Suprapubic skin (tissue), 4 donors: ENCODE data around the gene SCN5A. TPM values are rescaled to one million over a fixed set of nuclear protein-coding genes. Genes with fewer than 3 reads are reported as not detected.
A peak's percentile ranks its signal among the peaks of the same experiment; 100 is the strongest.

ENCODE experiments used
- DNase-seq, 2 donors: peaks; one replicate each; pipeline ENCODE4 v3.0.0-alpha.2; 2019; ENCODE audit warnings: low spot score in 2 of 2
- H3K27ac ChIP-seq: fragments of 200-600 bp; sonication (generic); one replicate; pipeline ENCODE4 v1.5.1; 2019
- H3K27me3 ChIP-seq: fragments of 200-600 bp; sonication (generic); one replicate; pipeline ENCODE4 v1.5.1; 2019
- H3K36me3 ChIP-seq: fragments of 200-600 bp; sonication (generic); one replicate; pipeline ENCODE4 v1.5.1; 2019
- H3K4me1 ChIP-seq: fragments of 200-600 bp; sonication (generic); one replicate; pipeline ENCODE4 v1.5.1; 2019
- H3K4me3 ChIP-seq: fragments of 200-600 bp; sonication (generic); one replicate; pipeline ENCODE4 v1.5.1; 2019; ENCODE audit warnings: mild to moderate bottlenecking
- H3K9me3 ChIP-seq: fragments of 200-600 bp; sonication (generic); one replicate; pipeline ENCODE4 v1.5.1; 2019
- CTCF ChIP-seq, 2 donors: fragments of 200-600 bp in 1 of 2; fragments of 450-650 bp in 1 of 2; sonication (generic) in 1 of 2; IDR thresholded peaks; one replicate each; pipeline ENCODE4 v1.5.1; 2016 to 2019; ENCODE audit warnings: antibody characterized with exemption in 2 of 2, mild to moderate bottlenecking in 1 of 2, moderate library complexity in 1 of 2
- EP300 ChIP-seq: sonication (generic); formaldehyde crosslinking; IDR thresholded peaks from one replicate; pipeline ENCODE4 v1.6.1; 2017; ENCODE audit warnings: antibody characterized with exemption
- POLR2A ChIP-seq, 2 donors: fragments of 450-650 bp; IDR thresholded peaks; one replicate each; pipeline ENCODE4 v1.6.1; 2017; ENCODE audit warnings: antibody characterized with exemption in 2 of 2, mild to moderate bottlenecking in 2 of 2, moderate library complexity in 2 of 2
- POLR2AphosphoS5 ChIP-seq, 3 donors: sonication (generic); formaldehyde crosslinking; IDR thresholded peaks; one replicate each; pipeline ENCODE4 v1.6.1; 2017; ENCODE audit warnings: antibody characterized with exemption in 3 of 3
- WGBS: methylation state at CpG from one replicate; pipeline ENCODE4 v1.1.5; 2018; 5-methylcytosine and 5-hydroxymethylcytosine counted together
- total RNA-seq, 4 donors: library from RNA; depleted of rRNA; stranded (reverse); fragments of >200 nt; gene quantifications; one replicate each; pipeline ENCODE4 v1.1.0, GENCODE V29; 2016

The SCN5A gene
- total RNA-seq, 4 donors from 2014 or later, result 0.15 to 1.1 (median 1.0) TPM; not detected in 1

DNA sequence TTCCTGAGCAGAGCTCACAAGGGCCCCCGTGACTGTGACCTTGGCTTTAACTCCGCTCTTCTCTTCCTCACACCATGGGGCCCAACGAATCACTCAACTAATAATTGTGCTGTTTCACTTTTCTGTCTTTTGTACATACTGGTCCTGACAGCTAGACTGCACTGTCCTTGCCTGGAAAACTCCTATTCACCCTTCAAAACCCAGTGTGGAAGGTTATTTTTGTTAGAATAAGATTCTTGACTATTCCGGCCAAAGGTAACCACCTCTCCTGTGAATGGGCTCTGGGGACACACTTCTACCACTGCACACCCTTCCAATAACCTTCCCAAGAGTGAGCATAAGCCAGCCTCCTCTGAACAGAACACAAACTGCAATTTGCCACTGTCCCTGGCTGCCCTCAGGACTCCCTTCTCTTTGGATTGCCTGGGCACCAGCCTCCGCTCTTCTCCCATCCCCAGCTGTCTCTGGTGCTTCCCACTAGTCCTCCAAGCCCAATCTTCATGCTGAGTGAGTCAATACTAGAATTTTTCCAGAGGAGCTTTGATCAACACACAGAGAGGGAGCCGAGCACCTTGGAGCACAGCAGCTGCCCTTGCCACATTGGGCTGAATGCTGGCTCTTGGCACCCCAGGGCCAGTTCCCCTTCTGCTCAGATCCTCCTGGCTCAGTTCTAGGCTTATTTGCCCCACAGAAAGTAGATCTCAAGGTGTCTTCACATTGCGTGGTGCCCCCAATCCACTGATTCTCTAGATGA lies 2.1 kb downstream of the SCN5A start:
- no peak overlapping the region for H3K27ac ChIP-seq
- H3K27me3 ChIP-seq, result peaks cover 59% of the 10 kb centered on the region
- WGBS, result 91% methylated on average over 7 of the region's 7 CpGs
- TF ChIP-seq CTCF (IDR thresholded peaks at IDR 0.05) (no peak), POLR2A (IDR thresholded peaks at IDR 0.05) (no peak), EP300 (no peak), POLR2AphosphoS5 (IDR thresholded peaks at IDR 0.05) (no peak)
- DNase-seq, result no peak
- peaks cover 20% of the 10 kb centered on the region for H3K4me1 ChIP-seq
- H3K36me3 ChIP-seq, result no peaks in the 10 kb centered on the region
- no peaks in the 10 kb centered on the region for H3K9me3 ChIP-seq
- no peak overlapping the region for H3K4me3 ChIP-seq

GRCh38 chr3:38646630-38647029 lies 2.9 kb downstream of the SCN5A start:
- no peak overlapping the region for H3K27ac ChIP-seq
- WGBS, result 76% methylated on average over 3 of the region's 3 CpGs
- TF ChIP-seq CTCF (IDR thresholded peaks at IDR 0.05) (no peak), POLR2AphosphoS5 (IDR thresholded peaks at IDR 0.05) (no peak), EP300 (no peak), POLR2A (IDR thresholded peaks at IDR 0.05) (no peak)
- no peaks in the 10 kb centered on the region for H3K9me3 ChIP-seq
- peaks cover 61% of the 10 kb centered on the region for H3K27me3 ChIP-seq
- no peaks in the 10 kb centered on the region for H3K36me3 ChIP-seq
- no peak overlapping the region for H3K4me3 ChIP-seq
- peak in 1 of 2 donors; percentile 52 for DNase-seq
- H3K4me1 ChIP-seq, result peaks cover 20% of the 10 kb centered on the region

GRCh38 chr3:38646062-38646461 lies 3.4 kb downstream of the SCN5A start:
- peak in 1 of 2 donors; percentile 45 for DNase-seq
- WGBS, result 89% methylated on average over 4 of the region's 4 CpGs
- no peak overlapping the region for H3K4me3 ChIP-seq
- no peak overlapping the region for H3K27ac ChIP-seq
- H3K36me3 ChIP-seq, result no peaks in the 10 kb centered on the region
- no peaks in the 10 kb centered on the region for H3K9me3 ChIP-seq
- peaks cover 61% of the 10 kb centered on the region for H3K27me3 ChIP-seq
- TF ChIP-seq CTCF (IDR thresholded peaks at IDR 0.05) (no peak), POLR2AphosphoS5 (IDR thresholded peaks at IDR 0.05) (no peak), POLR2A (IDR thresholded peaks at IDR 0.05) (no peak), EP300 (no peak)
- H3K4me1 ChIP-seq, result peaks cover 17% of the 10 kb centered on the region

GRCh38 chr3:38645601-38646000 lies 3.9 kb downstream of the SCN5A start:
- TF ChIP-seq EP300 (no peak), POLR2A (IDR thresholded peaks at IDR 0.05) (no peak), POLR2AphosphoS5 (IDR thresholded peaks at IDR 0.05) (no peak), CTCF (IDR thresholded peaks at IDR 0.05) (no peak)
- H3K27me3 ChIP-seq, result peaks cover 59% of the 10 kb centered on the region
- WGBS, result 76% methylated on average over 8 of the region's 8 CpGs
- H3K9me3 ChIP-seq, result no peaks in the 10 kb centered on the region
- peak in 1 of 2 donors; percentile 48 for DNase-seq
- no peaks in the 10 kb centered on the region for H3K36me3 ChIP-seq
- H3K4me3 ChIP-seq, result no peak overlapping the region
- H3K4me1 ChIP-seq, result peaks cover 14% of the 10 kb centered on the region
- H3K27ac ChIP-seq, result no peak overlapping the region

DNA sequence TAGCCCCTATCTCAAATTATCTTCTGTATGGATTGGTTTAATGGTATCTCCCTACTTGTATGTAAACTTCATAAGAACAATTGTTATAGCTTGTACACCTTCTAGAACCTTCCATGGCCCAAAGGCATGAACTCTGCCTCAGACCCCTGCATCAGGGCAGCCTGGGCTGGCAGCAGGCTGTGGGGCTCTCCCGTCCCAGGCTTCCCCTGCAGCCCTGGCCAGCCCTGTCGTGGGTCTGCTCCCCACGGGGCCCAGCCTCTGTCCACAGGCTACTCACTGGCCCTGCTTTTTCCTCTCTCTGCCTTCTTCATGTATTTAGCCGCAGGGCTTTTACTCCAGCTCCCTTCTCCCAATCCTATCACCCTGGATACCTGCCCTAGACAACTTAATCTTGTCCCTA lies 4.4 kb downstream of the SCN5A start:
- DNase-seq, result peak; percentile 19 to 43
- WGBS, result 63% methylated on average over 4 of the region's 4 CpGs
- Histone ChIP-seq H3K27ac (no peak overlapping the region), H3K4me3 (no peak overlapping the region), H3K27me3 (peaks cover 59% of the 10 kb centered on the region), H3K9me3 (no peaks in the 10 kb centered on the region), H3K36me3 (no peaks in the 10 kb centered on the region), H3K4me1 (peaks cover 14% of the 10 kb centered on the region)
- TF ChIP-seq POLR2A (IDR thresholded peaks at IDR 0.05) (no peak), POLR2AphosphoS5 (IDR thresholded peaks at IDR 0.05) (no peak), EP300 (no peak), CTCF (IDR thresholded peaks at IDR 0.05) (no peak)
